ENCODE data around the gene FOCAD.
A peak's percentile ranks its signal among the peaks of the same experiment; 100 is the strongest.

The FOCAD gene

GRCh38 chr9:20714442-20715415, 30.7 kb downstream of the FOCAD start:
- H3K79me2 ChIP-seq (ENCODE audit: low read length), result no peaks in the 10 kb centered on the region

DNA sequence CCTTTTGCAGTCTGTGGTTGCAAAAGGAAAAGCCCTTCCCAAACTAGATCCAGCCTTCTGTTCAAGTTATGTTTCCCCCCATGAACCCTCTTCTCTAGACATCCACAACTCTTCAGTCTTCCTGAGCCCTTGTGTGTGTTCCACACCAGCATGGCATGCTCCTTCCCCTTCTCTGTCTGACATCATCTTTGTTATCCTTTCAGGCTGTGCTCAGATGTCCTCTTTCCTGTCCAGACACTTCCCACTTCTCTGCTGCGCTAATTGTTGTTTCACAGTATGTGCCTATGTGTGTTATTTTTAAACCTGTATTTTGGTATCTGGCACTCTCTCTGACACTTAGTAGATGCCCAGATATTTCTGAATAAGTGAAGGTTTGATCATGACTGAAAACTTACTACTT, 38.2 kb downstream of the FOCAD start:
- no peak for DNase-seq
- no peaks in the 10 kb centered on the region for H3K9me3 ChIP-seq (replicated peaks; ENCODE audit: insufficient read depth, low read length)
- TF ChIP-seq EZH2 (optimal IDR thresholded peaks at IDR 0.05; ENCODE audit: low read depth, low read length) (no peak), EZH2phosphoT487 (IDR thresholded peaks at IDR 0.05; ENCODE audit: low read length) (no peak)
- TF ChIP-seq, protein P1, sequence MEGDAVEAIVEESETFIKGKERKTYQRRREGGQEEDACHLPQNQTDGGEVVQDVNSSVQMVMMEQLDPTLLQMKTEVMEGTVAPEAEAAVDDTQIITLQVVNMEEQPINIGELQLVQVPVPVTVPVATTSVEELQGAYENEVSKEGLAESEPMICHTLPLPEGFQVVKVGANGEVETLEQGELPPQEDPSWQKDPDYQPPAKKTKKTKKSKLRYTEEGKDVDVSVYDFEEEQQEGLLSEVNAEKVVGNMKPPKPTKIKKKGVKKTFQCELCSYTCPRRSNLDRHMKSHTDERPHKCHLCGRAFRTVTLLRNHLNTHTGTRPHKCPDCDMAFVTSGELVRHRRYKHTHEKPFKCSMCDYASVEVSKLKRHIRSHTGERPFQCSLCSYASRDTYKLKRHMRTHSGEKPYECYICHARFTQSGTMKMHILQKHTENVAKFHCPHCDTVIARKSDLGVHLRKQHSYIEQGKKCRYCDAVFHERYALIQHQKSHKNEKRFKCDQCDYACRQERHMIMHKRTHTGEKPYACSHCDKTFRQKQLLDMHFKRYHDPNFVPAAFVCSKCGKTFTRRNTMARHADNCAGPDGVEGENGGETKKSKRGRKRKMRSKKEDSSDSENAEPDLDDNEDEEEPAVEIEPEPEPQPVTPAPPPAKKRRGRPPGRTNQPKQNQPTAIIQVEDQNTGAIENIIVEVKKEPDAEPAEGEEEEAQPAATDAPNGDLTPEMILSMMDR (IDR thresholded peaks at IDR 0.05; ENCODE audit: low read length), result no peak
- H3K9ac ChIP-seq (ENCODE audit: low read length), result no peak overlapping the region
- H3K27me3 ChIP-seq (replicated peaks; ENCODE audit: insufficient read depth, low read length), result no peaks in the 10 kb centered on the region
- H3K27ac ChIP-seq (ENCODE audit: low read length), result no peak overlapping the region
- H4K20me1 ChIP-seq (ENCODE audit: insufficient read depth, low read length), result no peaks in the 10 kb centered on the region
- no peak overlapping the region for H3K4me3 ChIP-seq (ENCODE audit: low read length)
- no peaks in the 10 kb centered on the region for H3K9me2 ChIP-seq (replicated peaks; ENCODE audit: insufficient read depth, low read length)
- no peak overlapping the region for H3K4me2 ChIP-seq (ENCODE audit: low read depth, low read length)
- no peaks in the 10 kb centered on the region for H3K79me2 ChIP-seq (ENCODE audit: low read length)
- no peaks in the 10 kb centered on the region for H3F3A ChIP-seq (ENCODE audit: insufficient read depth, low read length)
- no peak overlapping the region for H2AFZ ChIP-seq (ENCODE audit: low read length)
- H3K4me1 ChIP-seq (ENCODE audit: low read length), result no peaks in the 10 kb centered on the region
- H3K36me3 ChIP-seq (replicated peaks; ENCODE audit: insufficient read depth, low read length), result no peaks in the 10 kb centered on the region

More at GRCh38 chr9:20714442-20715415, 30.7 kb downstream of the FOCAD start:
- Histone ChIP-seq H3K9me2 (replicated peaks; ENCODE audit: insufficient read depth, low read length) (no peaks in the 10 kb centered on the region), H3K36me3 (replicated peaks; ENCODE audit: insufficient read depth, low read length) (no peaks in the 10 kb centered on the region), H3K9ac (ENCODE audit: low read length) (no peak overlapping the region), H2AFZ (ENCODE audit: low read length) (no peak overlapping the region), H3K4me2 (ENCODE audit: low read depth, low read length) (no peak overlapping the region), H3K27ac (ENCODE audit: low read length) (no peak overlapping the region), H4K20me1 (ENCODE audit: insufficient read depth, low read length) (no peaks in the 10 kb centered on the region), H3K4me3 (ENCODE audit: low read length) (no peak overlapping the region), H3K27me3 (replicated peaks; ENCODE audit: insufficient read depth, low read length) (no peaks in the 10 kb centered on the region), H3F3A (ENCODE audit: insufficient read depth, low read length) (no peaks in the 10 kb centered on the region), H3K4me1 (ENCODE audit: low read length) (no peaks in the 10 kb centered on the region), H3K9me3 (replicated peaks; ENCODE audit: insufficient read depth, low read length) (no peaks in the 10 kb centered on the region)
- TF ChIP-seq EZH2 (optimal IDR thresholded peaks at IDR 0.05; ENCODE audit: low read depth, low read length) (no peak), EZH2phosphoT487 (IDR thresholded peaks at IDR 0.05; ENCODE audit: low read length) (no peak)
- TF ChIP-seq, protein P1 (IDR thresholded peaks at IDR 0.05; ENCODE audit: low read length), result no peak
- no peak for DNase-seq

DNA sequence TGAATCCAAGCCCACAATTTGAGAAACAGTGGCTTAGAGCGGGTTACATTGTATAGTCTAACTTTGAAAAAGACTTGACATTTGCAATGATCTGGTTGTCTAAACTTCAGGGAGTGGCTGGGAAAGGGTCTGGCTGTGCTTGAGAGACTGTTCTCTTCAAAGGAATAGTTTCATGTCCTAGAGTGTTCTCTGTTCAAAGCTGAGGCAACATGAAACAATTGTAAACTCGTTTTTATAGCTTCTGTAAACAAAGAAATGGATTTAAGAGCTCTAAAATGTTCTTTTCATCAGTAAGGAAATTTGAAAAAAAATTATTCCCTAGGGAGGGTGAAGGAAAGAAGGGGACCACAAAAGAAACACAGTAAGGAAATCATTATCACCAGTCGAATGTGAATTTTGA, 41.6 kb downstream of the FOCAD start:
- no peak for DNase-seq
- Histone ChIP-seq H3K27ac (ENCODE audit: low read length) (no peak overlapping the region), H3K4me1 (ENCODE audit: low read length) (no peaks in the 10 kb centered on the region), H3K79me2 (ENCODE audit: low read length) (no peaks in the 10 kb centered on the region), H4K20me1 (ENCODE audit: insufficient read depth, low read length) (no peaks in the 10 kb centered on the region), H3K4me2 (ENCODE audit: low read depth, low read length) (peak overlapping the region; percentile 65; the same call in 1 of the 2 replicates), H3K9me2 (replicated peaks; ENCODE audit: insufficient read depth, low read length) (no peaks in the 10 kb centered on the region), H3K9me3 (replicated peaks; ENCODE audit: insufficient read depth, low read length) (no peaks in the 10 kb centered on the region), H3F3A (ENCODE audit: insufficient read depth, low read length) (no peaks in the 10 kb centered on the region), H3K4me3 (ENCODE audit: low read length) (peak overlapping the region; percentile 43), H3K36me3 (replicated peaks; ENCODE audit: insufficient read depth, low read length) (no peaks in the 10 kb centered on the region), H3K27me3 (replicated peaks; ENCODE audit: insufficient read depth, low read length) (no peaks in the 10 kb centered on the region), H3K9ac (ENCODE audit: low read length) (0 out of 2 replicates have a peak overlapping the region, but pooled peaks have one; percentile 10), H2AFZ (ENCODE audit: low read length) (no peak overlapping the region)
- TF ChIP-seq, protein P1 (IDR thresholded peaks at IDR 0.05; ENCODE audit: low read length), result no peak
- TF ChIP-seq EZH2phosphoT487 (IDR thresholded peaks at IDR 0.05; ENCODE audit: low read length), result no peak
- TF ChIP-seq EZH2 (optimal IDR thresholded peaks at IDR 0.05; ENCODE audit: low read depth, low read length), result no peak
